Loucy (cell line): ENCODE data around the gene SPATA21.
"Not testable (repeated sequence)": the region's sequence is repeated elsewhere in the genome, so short reads cannot be mapped to it uniquely, and the experiment has no call there.

Experiments used
- CTCF ChIP-seq: fragments of 200-600 bp; sonication (generic); conservative IDR thresholded peaks from 2 replicates; pipeline ENCODE4 v1.5.1; 2014; ENCODE audit warnings: mild to moderate bottlenecking, antibody characterized with exemption, low read length
- EZH2phosphoT487 ChIP-seq: fragments of 200-600 bp; IDR thresholded peaks from 2 replicates; pipeline ENCODE4 v1.6.1; 2018; ENCODE audit warnings: antibody characterized with exemption, mild to moderate bottlenecking, moderate library complexity, borderline replicate concordance

GRCh38 chr1:16474891-16475290 lies 37.7 kb upstream of the SPATA21 start:
- peak; percentile 46 for TF ChIP-seq CTCF
- not testable (repeated sequence) for TF ChIP-seq EZH2phosphoT487
